Suprapubic skin (tissue), 3 donors: Measurements from ENCODE around the gene SERBP1.

Experiments used
- CTCF ChIP-seq, 2 donors: fragments of 200-600 bp in 1 of 2; fragments of 450-650 bp in 1 of 2; sonication (generic) in 1 of 2; IDR thresholded peaks; one replicate each; pipeline ENCODE4 v1.5.1; 2016 to 2019; ENCODE audit warnings: antibody characterized with exemption in 2 of 2, mild to moderate bottlenecking in 1 of 2, moderate library complexity in 1 of 2
- EP300 ChIP-seq: sonication (generic); formaldehyde crosslinking; IDR thresholded peaks from one replicate; pipeline ENCODE4 v1.6.1; 2017; ENCODE audit warnings: antibody characterized with exemption
- POLR2A ChIP-seq, 2 donors: fragments of 450-650 bp; IDR thresholded peaks; one replicate each; pipeline ENCODE4 v1.6.1; 2017; ENCODE audit warnings: antibody characterized with exemption in 2 of 2, mild to moderate bottlenecking in 2 of 2, moderate library complexity in 2 of 2

DNA sequence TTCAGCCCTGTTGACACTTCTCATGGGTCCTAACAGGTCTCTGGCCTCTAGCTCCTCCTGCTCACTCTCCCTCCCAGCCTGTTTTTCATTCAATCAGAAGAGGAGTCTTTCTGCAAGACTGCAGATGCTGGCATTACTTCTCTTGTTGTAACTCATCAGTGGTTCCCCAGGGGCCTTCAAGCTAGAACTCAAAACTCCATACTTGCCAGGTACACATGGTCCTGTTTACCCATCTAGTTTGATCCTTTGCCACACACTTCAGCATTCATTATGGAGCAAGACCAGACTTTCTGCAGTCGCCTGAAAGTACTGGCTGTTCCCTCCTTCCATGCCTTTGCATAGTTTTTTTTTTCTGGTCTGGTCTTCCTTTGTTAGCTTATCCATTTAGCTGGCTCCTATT, 47.9 kb downstream of the SERBP1 start:
- no peak for TF ChIP-seq CTCF (IDR thresholded peaks at IDR 0.05)
- no peak for TF ChIP-seq POLR2A (IDR thresholded peaks at IDR 0.05)
- no peak for TF ChIP-seq EP300
